Pancreas (tissue), 10 donors: ENCODE results near the gene LRRC75A. TPM values are rescaled to one million over a fixed set of nuclear protein-coding genes. Genes with fewer than 3 reads are reported as not detected.
A peak's percentile ranks its signal among the peaks of the same experiment; 100 is the strongest.

Source experiments
- ATAC-seq, 4 donors: fragments of 200-7000 bp; cut with Tn5 transposase; one replicate each; pipeline versions ENCODE4 v1.8.0 to v1.9.1; 2020; ENCODE audit warnings: mild to moderate bottlenecking in 4 of 4, moderate library complexity in 4 of 4
- DNase-seq, 6 donors: peaks; one replicate each; pipeline ENCODE4 v3.0.0-alpha.2; 2020
- FAIRE-seq: peaks from 2 replicates; lab custom pipeline; 2012; peaks lifted over from hg19 to GRCh38; lab: Jason Lieb, UNC
- H3K27ac ChIP-seq, 4 donors: fragments of 200-600 bp; sonication (generic); 1 replicate in 3 of 4; 2 replicates in 1 of 4; pipeline versions ENCODE4 v1.5.0 to v1.8.0; 2020
- H3K27me3 ChIP-seq, 4 donors: fragments of 200-600 bp; one replicate each; pipeline ENCODE4 v1.8.0; 2021
- H3K36me3 ChIP-seq, 3 donors: fragments of 200-600 bp; sonication (generic) in 1 of 3; one replicate each; pipeline versions ENCODE4 v1.5.0 to v1.8.0; 2020 to 2021
- H3K4me1 ChIP-seq, 3 donors: fragments of 200-600 bp; one replicate each; pipeline ENCODE4 v1.8.0; 2021
- H3K4me3 ChIP-seq, 4 donors: fragments of 200-600 bp; sonication (generic) in 2 of 4; one replicate each; pipeline versions ENCODE4 v1.5.0 to v1.8.0; 2020 to 2021
- H3K9me3 ChIP-seq, 4 donors: fragments of 200-600 bp; one replicate each; pipeline ENCODE4 v1.8.0; 2021
- WGBS, 2 donors: extraction: QIAGEN DNeasy Blood & Tissue Kit; methylation state at CpG; one replicate each; pipeline ENCODE4 v1.1.7; 2013; 5-methylcytosine and 5-hydroxymethylcytosine counted together
- intact Hi-C, 3 donors: fragments of 100-400 bp; cut with DNase I; formaldehyde crosslinking; loops; one replicate each; pipeline versions ENCODE4 v1.11.1 to v1.14.2; 2022
- polyA plus RNA-seq, 2 donors: library from polyadenylated mRNA; stranded (reverse); fragments of 200-250 nt; gene quantifications; one replicate each; pipeline ENCODE4 v1.2.3, GENCODE V29; 2013
- total RNA-seq, 6 donors: library from RNA; stranded (reverse); fragmentation: NEBNext Ultra II Directional in 4 of 6; extraction: Animal tissue kit (Norgen Biotek cat#: 25700) in 4 of 6; gene quantifications; one replicate each; pipeline versions ENCODE4 v1.2.1 to v1.2.4, GENCODE V29; 2021 to 2023
- TF ChIP-seq, protein P1 (sequence below), 4 donors: fragments of 200-600 bp; sonication (generic) in 3 of 4; IDR thresholded peaks; one replicate each; pipeline versions ENCODE4 v1.5.0 to v1.8.0; 2021; ENCODE audit warnings: antibody characterized with exemption in 4 of 4
- donor health status: healthy with polysubstance abuse.
- donor health status: DM: no; HTN: no; CAD: no; lungs with moderate emphysema.
- donor health status: DM: no; HTN: no; CAD: no.
- donor health status: control.
- donor health status: control.
- donor health status: Bipolar disorder and iron deficiency.
- donor health status: DM: yes; HTN: yes; CAD: no.
- donor health status: DM: no; HTN: no; CAD: no.
- donor health status: DM: no; HTN: no; CAD: no.
- donor health status: DM: yes; HTN: yes; CAD: no.

Gene LRRC75A
- total and polyA plus RNA-seq, 8 donors = 0.95 to 4.0 (median 2.0) TPM

DNA sequence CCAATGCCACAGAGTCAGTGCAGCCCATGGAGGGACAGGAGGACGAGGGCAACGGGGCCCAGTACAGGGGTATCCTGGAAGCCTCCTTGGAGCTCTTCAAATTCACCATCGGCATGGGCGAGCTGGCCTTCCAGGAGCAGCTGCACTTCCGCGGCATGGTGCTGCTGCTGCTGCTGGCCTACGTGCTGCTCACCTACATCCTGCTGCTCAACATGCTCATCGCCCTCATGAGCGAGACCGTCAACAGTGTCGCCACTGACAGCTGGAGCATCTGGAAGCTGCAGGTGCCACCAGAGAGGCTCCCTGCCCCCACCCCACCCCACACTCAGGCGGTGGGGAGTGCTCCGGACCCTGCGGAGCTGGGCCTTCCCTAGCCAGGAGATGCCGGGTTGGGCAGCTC is 60.0 kb downstream of the LRRC75A start:
- no peak overlapping the region for H3K27ac ChIP-seq
- no peaks in the 10 kb centered on the region for H3K4me1 ChIP-seq
- H3K27me3 ChIP-seq = no peaks in the 10 kb centered on the region
- no peak for DNase-seq
- no peaks in the 10 kb centered on the region for H3K36me3 ChIP-seq
- 94 to 95% methylated on average over 15 of the region's 15 CpGs for WGBS, 2 donors
- TF ChIP-seq, protein P1, sequence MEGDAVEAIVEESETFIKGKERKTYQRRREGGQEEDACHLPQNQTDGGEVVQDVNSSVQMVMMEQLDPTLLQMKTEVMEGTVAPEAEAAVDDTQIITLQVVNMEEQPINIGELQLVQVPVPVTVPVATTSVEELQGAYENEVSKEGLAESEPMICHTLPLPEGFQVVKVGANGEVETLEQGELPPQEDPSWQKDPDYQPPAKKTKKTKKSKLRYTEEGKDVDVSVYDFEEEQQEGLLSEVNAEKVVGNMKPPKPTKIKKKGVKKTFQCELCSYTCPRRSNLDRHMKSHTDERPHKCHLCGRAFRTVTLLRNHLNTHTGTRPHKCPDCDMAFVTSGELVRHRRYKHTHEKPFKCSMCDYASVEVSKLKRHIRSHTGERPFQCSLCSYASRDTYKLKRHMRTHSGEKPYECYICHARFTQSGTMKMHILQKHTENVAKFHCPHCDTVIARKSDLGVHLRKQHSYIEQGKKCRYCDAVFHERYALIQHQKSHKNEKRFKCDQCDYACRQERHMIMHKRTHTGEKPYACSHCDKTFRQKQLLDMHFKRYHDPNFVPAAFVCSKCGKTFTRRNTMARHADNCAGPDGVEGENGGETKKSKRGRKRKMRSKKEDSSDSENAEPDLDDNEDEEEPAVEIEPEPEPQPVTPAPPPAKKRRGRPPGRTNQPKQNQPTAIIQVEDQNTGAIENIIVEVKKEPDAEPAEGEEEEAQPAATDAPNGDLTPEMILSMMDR (IDR thresholded peaks at IDR 0.05) = no peak
- intact Hi-C loops = no loop called here
- H3K4me3 ChIP-seq = no peak overlapping the region
- no peak for ATAC-seq
- no peak for FAIRE-seq
- H3K9me3 ChIP-seq = no peaks in the 10 kb centered on the region

DNA sequence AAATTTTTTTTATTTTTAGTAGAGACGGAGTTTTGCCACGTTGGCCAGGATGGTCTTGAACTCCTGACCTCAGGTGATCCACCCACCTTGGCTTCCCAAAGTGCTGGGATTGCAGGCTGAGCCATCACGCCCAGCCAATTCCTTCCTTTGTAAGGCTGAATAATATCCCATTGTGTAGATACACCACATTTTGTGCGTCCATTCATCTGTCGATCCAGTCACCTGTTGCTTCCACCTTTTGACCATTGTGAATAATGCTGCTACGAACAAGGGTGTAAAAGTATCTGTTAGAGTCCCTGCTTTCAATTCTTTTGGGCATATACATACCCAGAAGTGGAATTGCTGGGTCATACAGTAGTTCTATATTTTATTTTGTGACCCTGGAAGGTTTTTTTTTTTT is 61.3 kb downstream of the LRRC75A start:
- DNase-seq (no peak), FAIRE-seq (no peak), ATAC-seq (no peak)
- peaks cover 0 to 4% (median 0%) of the 10 kb centered on the region in 3 donors for H3K4me1 ChIP-seq
- H3K4me3 ChIP-seq = no peak overlapping the region
- no peaks in the 10 kb centered on the region for H3K9me3 ChIP-seq
- no peaks in the 10 kb centered on the region for H3K36me3 ChIP-seq
- H3K27ac ChIP-seq = no peak overlapping the region
- intact Hi-C loops = no loop called here
- WGBS, 2 donors = 63 to 74% methylated on average over 6 of the region's 6 CpGs
- no peaks in the 10 kb centered on the region for H3K27me3 ChIP-seq
- TF ChIP-seq, protein P1 (IDR thresholded peaks at IDR 0.05) = no peak

DNA sequence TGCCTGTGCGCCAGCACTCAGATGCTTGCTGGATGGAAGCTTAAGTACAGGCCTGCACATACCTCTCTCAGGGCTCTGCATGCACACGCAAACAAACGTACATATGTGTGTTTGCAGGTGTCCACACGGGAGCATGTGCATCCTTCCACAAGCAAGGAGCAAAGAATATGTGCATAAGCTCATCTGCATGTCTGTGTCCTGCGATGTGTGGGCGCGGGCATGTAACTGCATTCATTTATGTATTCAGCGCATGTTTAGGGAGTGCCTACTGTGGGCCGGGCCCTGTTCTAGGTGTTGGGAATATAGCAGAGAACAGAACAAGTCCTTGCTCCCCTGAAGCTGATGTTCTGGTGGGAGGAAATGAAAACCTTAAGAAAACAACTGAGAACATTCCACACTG is 62.9 kb downstream of the LRRC75A start:
- FAIRE-seq = no peak

DNA sequence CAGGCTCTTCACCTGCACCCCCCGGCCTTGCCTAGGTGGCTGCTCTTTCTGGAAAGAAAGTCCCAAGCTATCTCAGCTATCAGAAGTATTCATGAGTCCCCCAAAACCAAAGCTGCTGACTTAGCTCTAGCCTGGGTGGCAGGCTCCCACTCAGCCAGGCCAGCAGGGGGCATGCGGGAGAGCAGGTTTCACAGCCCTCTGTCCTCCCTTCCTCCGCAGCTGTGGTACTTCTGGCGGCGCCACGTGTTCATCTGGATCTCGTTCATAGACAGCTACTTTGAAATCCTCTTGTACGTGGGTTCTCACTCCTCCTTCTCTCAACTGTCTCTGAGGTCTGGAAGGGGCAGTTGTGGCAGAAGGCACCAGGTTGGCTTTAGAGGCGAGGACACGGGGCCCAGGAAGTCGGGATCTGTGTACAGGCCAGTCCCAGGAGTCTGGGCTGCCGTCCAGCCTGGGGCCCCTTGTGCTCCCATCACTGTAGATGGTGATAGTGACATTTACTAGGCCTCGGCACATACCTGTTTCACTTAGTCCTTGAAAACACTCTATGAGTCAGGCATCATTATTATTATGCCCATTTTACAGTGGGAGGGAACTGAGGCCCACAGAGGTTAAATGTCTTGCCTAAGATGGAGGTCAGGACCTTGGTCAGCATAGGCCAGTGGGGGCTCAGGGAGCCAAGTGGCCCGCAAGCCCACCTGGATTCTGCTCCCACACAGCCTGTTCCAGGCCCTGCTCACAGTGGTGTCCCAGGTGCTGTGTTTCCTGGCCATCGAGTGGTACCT is 63.7 kb downstream of the LRRC75A start:
- H3K27ac ChIP-seq = no peak overlapping the region
- 53 to 56% methylated on average over 15 of the region's 15 CpGs for WGBS, 2 donors
- no peaks in the 10 kb centered on the region for H3K27me3 ChIP-seq
- H3K9me3 ChIP-seq = no peaks in the 10 kb centered on the region
- intact Hi-C loops = no loop called here
- TF ChIP-seq, protein P1 (IDR thresholded peaks at IDR 0.05) = peak; percentile 23 to 64 (median 46)
- DNase-seq (peak; percentile 63 to 90 (median 73)), ATAC-seq (peak; percentile 62 to 77 (median 75)), FAIRE-seq (no peak)
- no peak overlapping the region for H3K4me3 ChIP-seq
- H3K4me1 ChIP-seq = peaks cover 0 to 11% (median 8%) of the 10 kb centered on the region in 3 donors
- no peaks in the 10 kb centered on the region for H3K36me3 ChIP-seq

More for the DNA sequence above, 62.9 kb downstream of the LRRC75A start:
- H3K27me3 ChIP-seq = no peaks in the 10 kb centered on the region
- WGBS, 2 donors = 93 to 95% methylated on average over 9 of the region's 9 CpGs
- DNase-seq (peak in 2 of 6 donors; percentile 16 to 39), ATAC-seq (no peak)
- H3K4me3 ChIP-seq = no peak overlapping the region
- intact Hi-C loops = no loop called here
- no peaks in the 10 kb centered on the region for H3K36me3 ChIP-seq
- no peaks in the 10 kb centered on the region for H3K9me3 ChIP-seq
- TF ChIP-seq, protein P1 (IDR thresholded peaks at IDR 0.05) = no peak
- H3K4me1 ChIP-seq = peaks cover 0 to 11% (median 8%) of the 10 kb centered on the region in 3 donors
- no peak overlapping the region for H3K27ac ChIP-seq

DNA sequence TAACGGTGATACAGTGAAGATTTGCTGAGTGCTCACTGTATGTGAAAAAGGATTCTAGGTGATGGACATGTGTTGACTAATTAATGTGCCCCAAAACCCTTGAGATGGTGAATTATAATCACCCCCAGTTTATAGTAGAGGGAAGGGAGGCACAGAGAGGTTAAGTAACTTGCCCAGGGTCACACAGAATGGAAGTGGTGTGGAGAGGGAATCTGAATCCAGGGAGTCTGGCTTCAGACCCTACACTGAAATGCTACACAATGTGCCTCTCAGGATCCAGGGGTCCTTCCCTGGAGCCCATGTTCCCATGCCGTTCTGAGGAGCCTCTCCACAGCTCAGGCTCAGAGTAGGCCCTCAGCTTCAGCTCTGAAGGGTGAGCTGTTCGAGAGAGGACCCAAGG is 65.0 kb downstream of the LRRC75A start:
- intact Hi-C loops = no loop called here
- Histone ChIP-seq H3K27me3 (no peaks in the 10 kb centered on the region), H3K36me3 (no peaks in the 10 kb centered on the region), H3K4me3 (no peak overlapping the region), H3K4me1 (peaks cover 0 to 11% (median 8%) of the 10 kb centered on the region in 3 donors), H3K27ac (no peak overlapping the region), H3K9me3 (no peaks in the 10 kb centered on the region)
- peak in 1 of 6 donors; percentile 12 for DNase-seq
- WGBS, 2 donors = 95 to 96% methylated on average over 3 of the region's 3 CpGs
- TF ChIP-seq, protein P1 (IDR thresholded peaks at IDR 0.05) = no peak
- ATAC-seq = no peak
- no peak for FAIRE-seq
